HepG2 (cell line): Measurements from ENCODE around the gene PPFIA4. TPM values are rescaled to one million over a fixed set of nuclear protein-coding genes. Genes with fewer than 3 reads are reported as not detected.
A peak's percentile ranks its signal among the peaks of the same experiment; 100 is the strongest.

Experiments
- ATAC-seq: fragments of 200-7000 bp; cut with Tn5 transposase; 3 replicates; pipeline ENCODE4 v1.9.1; 2020; ENCODE audit warnings: mild to moderate bottlenecking, moderate library complexity
- BruUV-seq: library from RNA; stranded (reverse); fragments of 400-500 nt; replicated peaks from 2 replicates; lab custom pipeline; 2021; lab: Mats Ljungman, UMichigan
- CTCF ChIA-PET: fragments of 300-600 bp; formaldehyde crosslinking; extraction: SDS; loops from one replicate; lab custom pipeline; 2021; ENCODE audit warnings: low total read pairs, inconsistent platforms, low intra/inter-chr PET ratio; lab: Yijun Ruan, JAX
- POLR2A ChIA-PET: fragments of 350-600 bp; sonication (Branson Sonifier 250); formaldehyde crosslinking; loops from one replicate; lab custom pipeline; 2020; ENCODE audit warnings: antibody characterized with exemption, inconsistent platforms; lab: Yijun Ruan, JAX
- DNase-seq: peaks from one replicate; pipeline ENCODE4 v3.0.0-alpha.2; 2015; ENCODE audit warnings: low spot score
- FAIRE-seq: peaks from 3 replicates; lab custom pipeline; 2011; peaks lifted over from hg19 to GRCh38; lab: Jason Lieb, UNC
- H2AFZ ChIP-seq: one replicate; pipeline ENCODE4 v1.6.1; 2011; ENCODE audit warnings: low read length, inconsistent platforms
- H3K27ac ChIP-seq: fragments of 300-600 bp; 3 replicates; pipeline ENCODE4 v1.8.0; 2011; ENCODE audit warnings: mixed run types, mild to moderate bottlenecking, mixed read lengths, low read length, inconsistent platforms; ENCODE audit not compliant: insufficient read depth; ENCODE audit errors: extremely low read length
- H3K27me3 ChIP-seq, 2 experiments: fragments of 200-600 bp in 1 of 2; 2 replicates in 1 of 2; 3 replicates in 1 of 2; pipeline versions ENCODE4 v1.6.0 to v1.8.0; 2011; ENCODE audit warnings: low read length in 2 of 2, mild to moderate bottlenecking in 2 of 2, moderate library complexity in 2 of 2, inconsistent platforms in 1 of 2; ENCODE audit not compliant: insufficient read depth in 2 of 2, control insufficient read depth in 1 of 2
- H3K36me3 ChIP-seq, 2 experiments: fragments of 200-600 bp in 1 of 2; replicated peaks in 1 of 2; 2 replicates in 1 of 2; 3 replicates in 1 of 2; pipeline versions ENCODE4 v1.5.1 to v1.8.0; 2011; ENCODE audit warnings: low read length in 2 of 2, inconsistent platforms in 1 of 2; ENCODE audit not compliant: insufficient read depth in 2 of 2, control insufficient read depth in 1 of 2
- H3K4me1 ChIP-seq: 2 replicates; pipeline ENCODE4 v1.5.1; 2012; ENCODE audit warnings: low read length, inconsistent platforms; ENCODE audit not compliant: insufficient read depth
- H3K4me2 ChIP-seq: 2 replicates; pipeline ENCODE4 v1.6.0; 2011; ENCODE audit warnings: low read depth, low read length, inconsistent platforms
- H3K4me3 ChIP-seq, 3 experiments: fragments of 200-600 bp in 1 of 3; sonication (generic), shearing (Covaris generic) in 1 of 3; replicated peaks in 1 of 3; 2 replicates each; pipeline ENCODE4 v1.5.1; 2011 to 2016; ENCODE audit warnings: low read length in 3 of 3, inconsistent platforms in 2 of 3, low read depth in 2 of 3, mild to moderate bottlenecking in 2 of 3, control low read depth in 1 of 3, mixed read lengths in 1 of 3; ENCODE audit not compliant: insufficient read depth in 1 of 3
- H3K79me2 ChIP-seq: one replicate; pipeline ENCODE4 v1.6.1; 2011; ENCODE audit warnings: low read length, inconsistent platforms; ENCODE audit not compliant: insufficient read depth
- H3K9ac ChIP-seq: 2 replicates; pipeline ENCODE4 v1.6.0; 2011; ENCODE audit warnings: mild to moderate bottlenecking, low read depth, low read length, inconsistent platforms; ENCODE audit not compliant: insufficient read depth
- H3K9me3 ChIP-seq: 2 replicates; pipeline ENCODE4 v1.5.1; 2012; ENCODE audit warnings: mild to moderate bottlenecking, low read length
- H4K20me1 ChIP-seq: 2 replicates; pipeline ENCODE4 v1.6.0; 2011; ENCODE audit warnings: inconsistent platforms, mild to moderate bottlenecking, low read length, moderate library complexity; ENCODE audit not compliant: insufficient read depth
- BORCS8-MEF2B ChIP-seq: sonication (generic); formaldehyde crosslinking; IDR thresholded peaks from 2 replicates; pipeline ENCODE4 v1.8.0; 2022; ENCODE audit warnings: mild to moderate bottlenecking, missing genetic modification reagents
- CAMTA2 ChIP-seq: sonication (generic); formaldehyde crosslinking; IDR thresholded peaks from 2 replicates; pipeline ENCODE4 v1.4.0; 2020; ENCODE audit warnings: mild to moderate bottlenecking, missing genetic modification reagents, borderline replicate concordance
- NFE2L2 ChIP-seq: fragments of 150-350 bp; IDR thresholded peaks from 2 replicates; pipeline ENCODE4 v1.6.1; 2014; ENCODE audit warnings: low read length
- TCF7 ChIP-seq: sonication (generic); IDR thresholded peaks from 2 replicates; pipeline ENCODE4 v1.6.1; 2016; ENCODE audit warnings: antibody characterized with exemption, low read depth
- ZNF431 ChIP-seq: sonication (generic); formaldehyde crosslinking; IDR thresholded peaks from 2 replicates; pipeline ENCODE4 v1.9.0; 2022; ENCODE audit warnings: missing genetic modification reagents, low read depth, mild to moderate bottlenecking, borderline replicate concordance
- ZNF512B ChIP-seq: sonication (generic); formaldehyde crosslinking; IDR thresholded peaks from 2 replicates; pipeline ENCODE4 v1.5.1; 2020; ENCODE audit warnings: missing genetic modification reagents, mild to moderate bottlenecking, borderline replicate concordance
- ZNF614 ChIP-seq: IDR thresholded peaks from 2 replicates; pipeline ENCODE4 v1.6.1; 2018; ENCODE audit warnings: missing biosample characterization, missing genetic modification reagents, inconsistent platforms, borderline replicate concordance
- WGBS: methylation state at CpG from one replicate; pipeline ENCODE4 v1.1.6; 2017; ENCODE audit warnings: low lambda C conversion rate; 5-methylcytosine and 5-hydroxymethylcytosine counted together
- in situ Hi-C: cut with HindIII; loops from 2 replicates; pipeline ENCODE4 v1.10.0; 2017; ENCODE audit warnings: low pct_unique_long_range_greater_than_20kb; ENCODE audit not compliant: extremely low pct_ligation_motif_present
- intact Hi-C: fragments of 100-400 bp; cut with micrococcal nuclease; formaldehyde crosslinking; loops from one replicate; pipeline ENCODE4 v1.10.0; 2022; ENCODE audit not compliant: unreplicated experiment
- polyA plus RNA-seq, 8 experiments: library from polyadenylated mRNA; depleted of rRNA in 3 of 8; stranded (reverse) in 7 of 8; unstranded in 1 of 8; fragments of >200 nt; fragmentation: Illumina TruSeq in 4 of 8; extraction: Trizol in 4 of 8; gene quantifications; 2 replicates each; pipeline versions ENCODE4 v1.2.1 to v1.2.3, GENCODE V29; 2011 to 2016; ENCODE audit warnings: low read depth in 4 of 8, missing spikeins in 1 of 8, mixed read lengths in 1 of 8; ENCODE audit not compliant: insufficient read depth in 1 of 8
- total RNA-seq, 5 experiments: library from RNA; depleted of rRNA; stranded (reverse); fragments of >200 nt; fragmentation: Illumina TruSeq; extraction: Trizol; gene quantifications; 2 replicates each; pipeline ENCODE4 v1.2.3, GENCODE V29; 2016; ENCODE audit warnings: low read depth in 1 of 5
- TF ChIP-seq, protein P1 (sequence below): IDR thresholded peaks from 2 replicates; pipeline ENCODE4 v1.6.1; 2018; ENCODE audit warnings: missing genetic modification reagents, mild to moderate bottlenecking, missing compliant biosample characterization
- TF ChIP-seq, protein P2 (sequence below): sonication (generic); formaldehyde crosslinking; IDR thresholded peaks from 2 replicates; pipeline ENCODE4 v1.4.0; 2020; ENCODE audit warnings: missing genetic modification reagents, borderline replicate concordance

PPFIA4 gene
- total and polyA plus RNA-seq, 2 of the 13 experiments (the other 11 are each of a cell fraction or from before 2014, with no cell fraction given), result 6.4 TPM; not detected in 1

GRCh38 chr1:203104789-203105390 is 78.6 kb downstream of the PPFIA4 start:
- H3K27ac ChIP-seq, result no peak overlapping the region
- no peak overlapping the region for H3K4me3 ChIP-seq
- no peak overlapping the region for H3K4me2 ChIP-seq
- BruUV-seq, result no TSS peak
- FAIRE-seq, result no peak
- no peaks in the 10 kb centered on the region for H4K20me1 ChIP-seq
- CTCF ChIA-PET, result no interaction called here
- H2AFZ ChIP-seq, result no peak overlapping the region
- peaks cover 8% of the 10 kb centered on the region for H3K4me1 ChIP-seq
- no peak for DNase-seq
- no peaks in the 10 kb centered on the region for H3K36me3 ChIP-seq
- intact Hi-C loops, result loop anchor here (2.0 kb wide), 1 partner anchor 66 kb away; no protein-coding TSS in a partner anchor
- no peak for ATAC-seq
- TF ChIP-seq ZNF431 (CRISPR knock-in tag), result no peak
- TF ChIP-seq ZNF614 (CRISPR knock-in tag), result no peak
- TF ChIP-seq, protein P1, sequence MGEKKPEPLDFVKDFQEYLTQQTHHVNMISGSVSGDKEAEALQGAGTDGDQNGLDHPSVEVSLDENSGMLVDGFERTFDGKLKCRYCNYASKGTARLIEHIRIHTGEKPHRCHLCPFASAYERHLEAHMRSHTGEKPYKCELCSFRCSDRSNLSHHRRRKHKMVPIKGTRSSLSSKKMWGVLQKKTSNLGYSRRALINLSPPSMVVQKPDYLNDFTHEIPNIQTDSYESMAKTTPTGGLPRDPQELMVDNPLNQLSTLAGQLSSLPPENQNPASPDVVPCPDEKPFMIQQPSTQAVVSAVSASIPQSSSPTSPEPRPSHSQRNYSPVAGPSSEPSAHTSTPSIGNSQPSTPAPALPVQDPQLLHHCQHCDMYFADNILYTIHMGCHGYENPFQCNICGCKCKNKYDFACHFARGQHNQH (CRISPR knock-in tag), result no peak
- TF ChIP-seq NFE2L2, result peak; percentile 63
- no peak for TF ChIP-seq CAMTA2
- POLR2A ChIA-PET, result no interaction called here
- in situ Hi-C loops, result no loop called here
- no peak overlapping the region for H3K9ac ChIP-seq
- H3K27me3 ChIP-seq, result peaks cover 2% of the 10 kb centered on the region in 2 experiments; a peak in 2 of 5 replicates
- H3K9me3 ChIP-seq, result no peaks in the 10 kb centered on the region
- H3K79me2 ChIP-seq, result no peaks in the 10 kb centered on the region

DNA sequence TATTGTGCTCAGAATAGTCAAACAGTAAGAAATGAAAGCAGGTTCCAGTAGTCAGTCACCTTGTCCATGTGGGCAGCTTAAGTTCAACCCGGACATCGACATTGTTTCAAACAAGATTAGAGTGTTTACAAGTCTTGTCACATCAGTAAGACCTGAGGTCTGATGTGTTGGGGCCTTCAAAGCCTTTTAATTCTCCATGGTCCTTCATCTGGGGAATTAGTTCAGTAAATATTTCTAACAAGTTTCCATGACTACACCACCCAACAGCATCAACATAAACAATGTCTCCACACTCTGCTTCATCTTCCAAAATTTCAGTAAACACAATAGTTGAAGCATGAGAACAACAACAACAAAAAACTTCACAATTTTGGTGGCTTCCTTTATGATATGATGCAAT is 86.2 kb downstream of the PPFIA4 start:
- CTCF ChIA-PET, result no interaction called here
- intact Hi-C loops, result no loop called here
- BruUV-seq, result no TSS peak

More for the DNA sequence above, 86.2 kb downstream of the PPFIA4 start:
- in situ Hi-C loops, result no loop called here
- ATAC-seq (no peak), FAIRE-seq (no peak), DNase-seq (no peak)
- H3K79me2 ChIP-seq, result no peaks in the 10 kb centered on the region
- H3K4me1 ChIP-seq, result no peaks in the 10 kb centered on the region
- POLR2A ChIA-PET, result no interaction called here
- H3K27me3 ChIP-seq, result peaks cover 0 to 13% of the 10 kb centered on the region in 2 experiments; a peak in 3 of 5 replicates
- H4K20me1 ChIP-seq, result no peaks in the 10 kb centered on the region
- H2AFZ ChIP-seq, result no peak overlapping the region
- TF ChIP-seq TCF7 (no peak), ZNF512B (CRISPR knock-in tag) (no peak), BORCS8-MEF2B (CRISPR knock-in tag) (no peak)
- TF ChIP-seq, protein P2, sequence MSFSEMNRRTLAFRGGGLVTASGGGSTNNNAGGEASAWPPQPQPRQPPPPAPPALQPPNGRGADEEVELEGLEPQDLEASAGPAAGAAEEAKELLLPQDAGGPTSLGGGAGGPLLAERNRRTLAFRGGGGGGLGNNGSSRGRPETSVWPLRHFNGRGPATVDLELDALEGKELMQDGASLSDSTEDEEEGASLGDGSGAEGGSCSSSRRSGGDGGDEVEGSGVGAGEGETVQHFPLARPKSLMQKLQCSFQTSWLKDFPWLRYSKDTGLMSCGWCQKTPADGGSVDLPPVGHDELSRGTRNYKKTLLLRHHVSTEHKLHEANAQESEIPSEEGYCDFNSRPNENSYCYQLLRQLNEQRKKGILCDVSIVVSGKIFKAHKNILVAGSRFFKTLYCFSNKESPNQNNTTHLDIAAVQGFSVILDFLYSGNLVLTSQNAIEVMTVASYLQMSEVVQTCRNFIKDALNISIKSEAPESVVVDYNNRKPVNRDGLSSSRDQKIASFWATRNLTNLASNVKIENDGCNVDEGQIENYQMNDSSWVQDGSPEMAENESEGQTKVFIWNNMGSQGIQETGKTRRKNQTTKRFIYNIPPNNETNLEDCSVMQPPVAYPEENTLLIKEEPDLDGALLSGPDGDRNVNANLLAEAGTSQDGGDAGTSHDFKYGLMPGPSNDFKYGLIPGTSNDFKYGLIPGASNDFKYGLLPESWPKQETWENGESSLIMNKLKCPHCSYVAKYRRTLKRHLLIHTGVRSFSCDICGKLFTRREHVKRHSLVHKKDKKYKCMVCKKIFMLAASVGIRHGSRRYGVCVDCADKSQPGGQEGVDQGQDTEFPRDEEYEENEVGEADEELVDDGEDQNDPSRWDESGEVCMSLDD (CRISPR knock-in tag), result no peak
- no peaks in the 10 kb centered on the region for H3K36me3 ChIP-seq
- H3K27ac ChIP-seq, result no peak overlapping the region
- no peak overlapping the region for H3K9ac ChIP-seq
- no peaks in the 10 kb centered on the region for H3K9me3 ChIP-seq
- H3K4me3 ChIP-seq, result no peak overlapping the region
- 0% methylated on average over 2 of the region's 2 CpGs for WGBS
- no peak overlapping the region for H3K4me2 ChIP-seq
